Neural crest cell (in vitro differentiated cells): ENCODE measurements around the gene MAGEA6. TPM values are rescaled to one million over a fixed set of nuclear protein-coding genes. Genes with fewer than 3 reads are reported as not detected.
"Not testable (repeated sequence)": the region's sequence is repeated elsewhere in the genome, so short reads cannot be mapped to it uniquely, and the experiment has no call there.

Source experiments
- DNase-seq: peaks from one replicate; pipeline ENCODE4 v3.0.0; 2021; ENCODE audit warnings: low read depth, mixed read lengths, low spot score
- H3K27ac Mint-ChIP-seq: one replicate; pipeline ENCODE4 v1.8.0; 2021; ENCODE audit warnings: mild to moderate bottlenecking, mixed read lengths; ENCODE audit not compliant: unreplicated experiment
- H3K27me3 Mint-ChIP-seq: 2 replicates; pipeline ENCODE4 v1.8.0; 2021; ENCODE audit warnings: low read depth, mild to moderate bottlenecking, mixed read lengths
- H3K36me3 Mint-ChIP-seq: 2 replicates; pipeline ENCODE4 v1.8.0; 2021; ENCODE audit warnings: low read depth, mild to moderate bottlenecking, mixed read lengths
- H3K4me1 Mint-ChIP-seq: 2 replicates; pipeline ENCODE4 v1.8.0; 2021; ENCODE audit warnings: mixed read lengths
- H3K4me3 Mint-ChIP-seq: one replicate; pipeline ENCODE4 v1.8.0; 2021; ENCODE audit warnings: mild to moderate bottlenecking, mixed read lengths
- H3K9me3 Mint-ChIP-seq: 2 replicates; pipeline ENCODE4 v1.8.0; 2021; ENCODE audit warnings: mixed read lengths
- total RNA-seq: library from RNA; stranded (reverse); gene quantifications from 2 replicates; pipeline ENCODE4 v1.2.1, GENCODE V29; 2021
- TF ChIP-seq, protein P1 (sequence below): fragments of 200-600 bp; sonication (generic); conservative IDR thresholded peaks from 2 replicates; pipeline ENCODE4 v1.5.0; 2021; ENCODE audit warnings: antibody characterized with exemption, mild to moderate bottlenecking

The MAGEA6 gene
- total RNA-seq, 1 donor from 2014 or later: not detected

DNA sequence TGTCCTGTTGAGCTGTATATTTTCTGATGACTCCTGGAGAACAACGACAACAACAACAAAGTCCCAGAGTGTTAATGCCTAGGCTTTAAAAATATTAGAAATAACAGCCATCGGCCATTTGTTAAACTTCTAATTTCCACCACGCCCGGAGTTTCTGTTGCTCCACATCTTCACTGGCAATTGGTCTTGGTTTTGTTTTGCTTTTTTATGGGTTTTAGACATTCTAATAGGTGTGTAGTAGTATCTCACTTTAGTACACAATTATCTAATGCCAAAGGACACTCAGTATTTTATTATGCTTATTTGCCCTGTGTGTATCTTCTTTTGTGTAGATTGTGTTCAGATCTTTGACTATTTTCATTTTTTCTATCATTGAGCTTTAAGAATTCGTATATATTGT, 30.9 kb downstream of the MAGEA6 start:
- no peak overlapping the region for H3K4me3 Mint-ChIP-seq
- DNase-seq: no peak
- no peak overlapping the region for H3K27ac Mint-ChIP-seq
- H3K36me3 Mint-ChIP-seq: no peaks in the 10 kb centered on the region
- H3K9me3 Mint-ChIP-seq: peaks cover 6% of the 10 kb centered on the region
- H3K4me1 Mint-ChIP-seq: peaks cover 4% of the 10 kb centered on the region
- TF ChIP-seq, protein P1, sequence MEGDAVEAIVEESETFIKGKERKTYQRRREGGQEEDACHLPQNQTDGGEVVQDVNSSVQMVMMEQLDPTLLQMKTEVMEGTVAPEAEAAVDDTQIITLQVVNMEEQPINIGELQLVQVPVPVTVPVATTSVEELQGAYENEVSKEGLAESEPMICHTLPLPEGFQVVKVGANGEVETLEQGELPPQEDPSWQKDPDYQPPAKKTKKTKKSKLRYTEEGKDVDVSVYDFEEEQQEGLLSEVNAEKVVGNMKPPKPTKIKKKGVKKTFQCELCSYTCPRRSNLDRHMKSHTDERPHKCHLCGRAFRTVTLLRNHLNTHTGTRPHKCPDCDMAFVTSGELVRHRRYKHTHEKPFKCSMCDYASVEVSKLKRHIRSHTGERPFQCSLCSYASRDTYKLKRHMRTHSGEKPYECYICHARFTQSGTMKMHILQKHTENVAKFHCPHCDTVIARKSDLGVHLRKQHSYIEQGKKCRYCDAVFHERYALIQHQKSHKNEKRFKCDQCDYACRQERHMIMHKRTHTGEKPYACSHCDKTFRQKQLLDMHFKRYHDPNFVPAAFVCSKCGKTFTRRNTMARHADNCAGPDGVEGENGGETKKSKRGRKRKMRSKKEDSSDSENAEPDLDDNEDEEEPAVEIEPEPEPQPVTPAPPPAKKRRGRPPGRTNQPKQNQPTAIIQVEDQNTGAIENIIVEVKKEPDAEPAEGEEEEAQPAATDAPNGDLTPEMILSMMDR: no peak
- no peaks in the 10 kb centered on the region for H3K27me3 Mint-ChIP-seq

DNA sequence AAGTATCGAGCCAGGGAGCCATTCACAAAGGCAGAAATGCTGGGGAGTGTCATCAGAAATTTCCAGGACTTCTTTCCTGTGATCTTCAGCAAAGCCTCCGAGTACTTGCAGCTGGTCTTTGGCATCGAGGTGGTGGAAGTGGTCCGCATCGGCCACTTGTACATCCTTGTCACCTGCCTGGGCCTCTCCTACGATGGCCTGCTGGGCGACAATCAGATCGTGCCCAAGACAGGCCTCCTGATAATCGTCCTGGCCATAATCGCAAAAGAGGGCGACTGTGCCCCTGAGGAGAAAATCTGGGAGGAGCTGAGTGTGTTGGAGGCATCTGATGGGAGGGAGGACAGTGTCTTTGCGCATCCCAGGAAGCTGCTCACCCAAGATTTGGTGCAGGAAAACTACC, 33.0 kb downstream of the MAGEA6 start:
- not testable (repeated sequence) for H3K9me3 Mint-ChIP-seq, H3K36me3 Mint-ChIP-seq, DNase-seq, H3K27me3 Mint-ChIP-seq, H3K27ac Mint-ChIP-seq, H3K4me1 Mint-ChIP-seq, H3K4me3 Mint-ChIP-seq

DNA sequence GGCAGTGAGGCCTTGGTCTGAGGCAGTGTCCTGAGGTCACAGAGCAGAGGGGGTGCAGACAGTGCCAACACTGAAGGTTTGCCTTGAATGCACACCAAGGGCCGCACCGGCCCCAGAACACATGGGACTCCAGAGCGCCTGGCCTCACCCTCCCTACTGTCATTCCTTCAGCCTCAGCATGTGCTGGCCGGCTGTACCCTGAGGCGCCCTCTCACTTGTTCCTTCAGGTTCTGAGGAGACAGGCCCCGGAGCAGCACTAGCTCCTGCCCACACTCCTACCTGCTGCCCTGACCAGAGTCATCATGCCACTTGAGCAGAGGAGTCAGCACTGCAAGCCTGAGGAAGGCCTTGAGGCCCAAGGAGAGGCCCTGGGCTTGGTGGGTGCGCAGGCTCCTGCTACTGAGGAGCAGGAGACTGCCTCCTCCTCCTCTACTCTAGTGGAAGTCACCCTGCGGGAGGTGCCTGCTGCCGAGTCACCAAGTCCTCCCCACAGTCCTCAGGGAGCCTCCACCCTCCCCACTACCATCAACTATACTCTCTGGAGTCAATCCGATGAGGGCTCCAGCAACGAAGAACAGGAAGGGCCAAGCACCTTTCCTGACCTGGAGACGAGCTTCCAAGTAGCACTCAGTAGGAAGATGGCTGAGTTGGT, 33.5 kb downstream of the MAGEA6 start:
- H3K27ac Mint-ChIP-seq: no peak overlapping the region

DNA sequence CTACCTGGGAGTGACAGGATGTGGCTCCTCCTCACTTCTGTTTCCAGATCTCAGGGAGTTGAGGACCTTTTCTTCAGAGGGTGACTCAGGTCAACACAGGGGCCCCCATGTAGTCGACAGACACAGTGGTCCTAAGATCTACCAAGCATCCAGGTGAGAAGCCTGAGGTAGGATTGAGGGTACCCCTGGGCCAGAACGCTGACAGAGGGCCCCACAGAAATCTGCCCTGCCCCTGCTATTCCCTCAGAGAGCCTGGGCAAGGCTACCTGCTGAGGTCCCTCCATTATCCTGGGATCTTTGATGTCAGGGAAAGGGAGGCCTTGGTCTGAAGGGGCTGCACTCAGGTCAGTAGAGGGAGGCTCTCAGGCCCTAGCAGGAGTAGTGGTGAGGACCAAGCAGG, 34.4 kb downstream of the MAGEA6 start:
- Mint-ChIP-seq H3K4me1 (peaks cover 4% of the 10 kb centered on the region), H3K36me3 (no peaks in the 10 kb centered on the region), H3K27me3 (peaks cover 4% of the 10 kb centered on the region), H3K4me3 (no peak overlapping the region), H3K9me3 (peaks cover 5% of the 10 kb centered on the region), H3K27ac (no peak overlapping the region)
- TF ChIP-seq, protein P1: no peak
- no peak for DNase-seq

More for the DNA sequence above, 33.5 kb downstream of the MAGEA6 start:
- H3K4me3 Mint-ChIP-seq: no peak overlapping the region
- H3K36me3 Mint-ChIP-seq: no peaks in the 10 kb centered on the region
- peaks cover 8% of the 10 kb centered on the region for H3K9me3 Mint-ChIP-seq
- TF ChIP-seq, protein P1: no peak
- H3K27me3 Mint-ChIP-seq: no peaks in the 10 kb centered on the region
- no peak for DNase-seq
- peaks cover 4% of the 10 kb centered on the region for H3K4me1 Mint-ChIP-seq

DNA sequence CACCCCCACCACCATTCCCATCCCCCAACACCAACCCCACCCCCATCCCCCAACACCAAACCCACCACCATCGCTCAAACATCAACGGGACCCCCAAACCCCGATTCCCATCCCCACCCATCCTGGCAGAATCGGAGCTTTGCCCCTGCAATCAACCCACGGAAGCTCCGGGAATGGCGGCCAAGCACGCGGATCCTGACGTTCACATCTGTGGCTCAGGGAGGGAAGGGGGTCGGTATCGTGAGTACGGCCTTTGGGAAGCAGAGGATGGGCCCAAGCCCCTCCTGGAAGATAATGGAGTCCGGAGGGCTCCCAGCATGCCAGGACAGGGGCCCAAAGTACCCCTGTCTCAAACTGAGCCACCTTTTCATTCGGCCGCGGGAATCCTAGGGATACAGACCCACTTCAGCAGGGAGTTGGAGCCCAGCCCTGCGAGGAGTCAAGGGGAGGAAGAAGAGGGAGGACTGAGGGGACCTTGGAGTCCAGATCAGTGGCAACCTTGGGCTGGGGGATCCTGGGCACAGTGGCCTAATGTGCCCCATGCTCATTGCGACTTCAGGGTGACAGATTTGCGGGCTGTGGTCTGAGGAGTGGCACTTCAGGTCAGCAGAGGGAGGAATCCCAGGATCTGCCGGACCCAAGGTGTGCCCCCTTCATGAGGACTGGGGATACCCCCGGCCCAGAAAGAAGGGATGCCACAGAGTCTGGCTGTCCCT, 35.2 kb downstream of the MAGEA6 start:
- DNase-seq, H3K9me3 Mint-ChIP-seq, H3K4me3 Mint-ChIP-seq, H3K4me1 Mint-ChIP-seq, H3K27me3 Mint-ChIP-seq, H3K36me3 Mint-ChIP-seq, H3K27ac Mint-ChIP-seq: not testable (repeated sequence)

DNA sequence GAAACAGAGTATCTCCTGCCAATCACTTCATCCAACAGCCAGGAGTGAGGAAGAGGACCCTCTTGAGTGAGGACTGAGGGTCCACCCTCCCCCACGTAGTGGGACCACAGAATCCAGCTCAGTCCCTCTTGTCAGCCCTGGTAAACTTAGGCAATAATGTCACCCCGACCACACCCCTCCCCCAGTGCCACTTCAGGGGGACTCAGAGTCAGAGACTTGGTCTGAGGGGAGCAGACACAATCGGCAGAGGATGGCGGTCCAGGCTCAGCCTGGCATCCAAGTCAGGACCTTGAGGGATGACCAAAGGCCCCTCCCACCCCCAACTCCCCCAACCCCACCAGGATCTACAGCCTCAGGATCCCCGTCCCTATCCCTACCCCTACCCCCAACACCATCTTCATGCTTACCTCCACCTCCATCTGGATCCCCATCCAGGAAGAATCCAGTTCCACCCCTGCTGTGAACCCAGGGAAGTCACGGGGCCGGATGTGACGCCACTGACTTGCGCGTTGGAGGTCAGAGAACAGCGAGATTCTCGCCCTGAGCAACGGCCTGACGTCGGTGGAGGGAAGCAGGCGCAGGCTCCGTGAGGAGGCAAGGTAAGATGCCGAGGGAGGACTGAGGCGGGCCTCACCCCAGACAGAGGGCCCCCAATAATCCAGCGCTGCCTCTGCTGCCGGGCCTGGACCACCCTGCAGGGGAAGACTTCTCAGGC, 36.1 kb downstream of the MAGEA6 start, which contains the start of the genes CSAG1 and MAGEA12:
CSAG1 (minus strand) TSS at position 461 of the 715 bp plus-strand sequence. CDS start 1,261 bp downstream, outside the sequence.
MAGEA12 (plus strand) TSS at position 497 of the 715 bp plus-strand sequence. CDS start 2,405 bp downstream, outside the sequence.
- no peak within 1 kb of the TSS for H3K27ac Mint-ChIP-seq
- H3K9me3 Mint-ChIP-seq: peaks cover 8% of the 10 kb centered on the region
- H3K4me3 Mint-ChIP-seq: no peak within 1 kb of the TSS
- no peak for DNase-seq
- peaks cover 2% of the 10 kb centered on the region for H3K36me3 Mint-ChIP-seq
- peaks cover 4% of the 10 kb centered on the region for H3K4me1 Mint-ChIP-seq
- peaks cover 7% of the 10 kb centered on the region for H3K27me3 Mint-ChIP-seq
- TF ChIP-seq, protein P1: no peak
